B cell (primary cell): ENCODE measurements around the gene TBXAS1. TPM values are rescaled to one million over a fixed set of nuclear protein-coding genes. Genes with fewer than 3 reads are reported as not detected.

Experiments used
- ATAC-seq: fragments of 200-7000 bp; cut with Tn5 transposase; one replicate; pipeline ENCODE4 v1.10.0; 2021; ENCODE audit warnings: low read depth, mild to moderate bottlenecking, moderate number of reproducible peaks, moderate library complexity
- CTCF ChIA-PET: fragments of 350-600 bp; sonication (Branson Sonifier 250); formaldehyde crosslinking; loops from one replicate; lab custom pipeline; 2021; ENCODE audit warnings: antibody characterized with exemption, inconsistent platforms; lab: Charles Lee
- POLR2A ChIA-PET: fragments of 350-600 bp; sonication (Branson Sonifier 250); formaldehyde crosslinking; loops from one replicate; lab custom pipeline; 2021; ENCODE audit warnings: antibody characterized with exemption; lab: Charles Lee
- DNase-seq: peaks from one replicate; pipeline ENCODE4 v3.0.0; 2013
- H2AFZ ChIP-seq: 2 replicates; pipeline ENCODE4 v1.6.1; 2012; ENCODE audit warnings: mild to moderate bottlenecking, low read depth, low read length; ENCODE audit not compliant: insufficient read depth, poor library complexity, severe bottlenecking
- H3K27ac ChIP-seq, 2 donors: 1 replicate in 1 of 2; 2 replicates in 1 of 2; pipeline ENCODE4 v1.5.1; 2012 to 2013; ENCODE audit warnings: low read length in 2 of 2, mild to moderate bottlenecking in 2 of 2, moderate library complexity in 1 of 2
- H3K27me3 ChIP-seq, 4 experiments: fragments of 200-600 bp in 1 of 4; sonication (generic) in 1 of 4; replicated peaks in 1 of 4; 1 replicate in 2 of 4; 2 replicates in 2 of 4; pipeline versions ENCODE4 v1.6.1 to v1.7.0; 2013 to 2016; ENCODE audit warnings: low read length in 3 of 4, mild to moderate bottlenecking in 2 of 4, mixed read lengths in 1 of 4, moderate library complexity in 1 of 4; ENCODE audit not compliant: insufficient read depth in 4 of 4, control insufficient read depth in 3 of 4; ENCODE audit errors: control extremely low read depth in 1 of 4
- H3K36me3 ChIP-seq, 2 experiments: replicated peaks in 1 of 2; 1 replicate in 1 of 2; 2 replicates in 1 of 2; pipeline versions ENCODE4 v1.6.1 to v1.7.1; 2013; ENCODE audit warnings: low read length in 1 of 2; ENCODE audit not compliant: insufficient read depth in 2 of 2, control insufficient read depth in 1 of 2; ENCODE audit errors: control extremely low read depth in 1 of 2, extremely low read depth in 1 of 2
- H3K4me1 ChIP-seq, 2 donors: fragments of 200-600 bp in 1 of 2; sonication (generic) in 1 of 2; 1 replicate in 1 of 2; 2 replicates in 1 of 2; pipeline versions ENCODE4 v1.5.1 to v1.6.1; 2013 to 2017; ENCODE audit warnings: low read length in 2 of 2; ENCODE audit not compliant: control insufficient read depth in 2 of 2, insufficient read depth in 2 of 2
- H3K4me2 ChIP-seq: replicated peaks from 2 replicates; pipeline ENCODE3; 2012; ENCODE audit warnings: mild to moderate bottlenecking, low read depth, low read length; ENCODE audit not compliant: poor library complexity, severe bottlenecking
- H3K4me3 ChIP-seq, 5 experiments: fragments of 200-600 bp in 1 of 5; sonication (generic) in 1 of 5; 1 replicate in 3 of 5; 2 replicates in 2 of 5; pipeline versions ENCODE4 v1.5.1 to v1.7.0; 2011 to 2016; ENCODE audit warnings: low read length in 4 of 5, mild to moderate bottlenecking in 4 of 5, low read depth in 2 of 5, control low read depth in 1 of 5, moderate library complexity in 1 of 5; ENCODE audit not compliant: insufficient read depth in 1 of 5; ENCODE audit errors: control extremely low read depth in 1 of 5, extremely low read depth in 1 of 5
- H3K79me2 ChIP-seq: fragments of 200-600 bp; sonication (generic); one replicate; pipeline ENCODE4 v1.6.0; 2016; ENCODE audit warnings: low read length; ENCODE audit not compliant: control insufficient read depth, insufficient read depth
- H3K9ac ChIP-seq: fragments of 200-600 bp; sonication (generic); 2 replicates; pipeline ENCODE4 v1.6.1; 2017; ENCODE audit warnings: mild to moderate bottlenecking, low read length, moderate library complexity
- H3K9me3 ChIP-seq, 3 donors: one replicate each; pipeline versions ENCODE4 v1.6.1 to v1.7.1; 2013; ENCODE audit warnings: low read length in 2 of 3; ENCODE audit not compliant: control insufficient read depth in 2 of 3, insufficient read depth in 1 of 3; ENCODE audit errors: control extremely low read depth in 1 of 3
- H4K20me1 ChIP-seq: 2 replicates; pipeline ENCODE4 v1.6.0; 2012; ENCODE audit warnings: mild to moderate bottlenecking, low read length; ENCODE audit not compliant: insufficient read depth, control insufficient read depth, poor library complexity, severe bottlenecking
- H3K27ac Mint-ChIP-seq: one replicate; pipeline ENCODE4 v1.8.0; 2021; ENCODE audit warnings: mixed read lengths
- H3K27me3 Mint-ChIP-seq: one replicate; pipeline ENCODE4 v1.8.0; 2021; ENCODE audit warnings: mixed read lengths
- H3K4me1 Mint-ChIP-seq: one replicate; pipeline ENCODE4 v1.8.0; 2021; ENCODE audit warnings: mixed read lengths
- H3K4me3 Mint-ChIP-seq: one replicate; pipeline ENCODE4 v1.8.0; 2021; ENCODE audit warnings: mixed read lengths
- H3K9me3 Mint-ChIP-seq: one replicate; pipeline ENCODE4 v1.8.0; 2022; ENCODE audit warnings: mixed read lengths; ENCODE audit not compliant: insufficient read depth
- CTCF ChIP-seq: fragments of 200-600 bp; IDR thresholded peaks from one replicate; pipeline ENCODE4 v1.8.0; 2022; ENCODE audit warnings: antibody characterized with exemption, mild to moderate bottlenecking
- EZH2 ChIP-seq: IDR thresholded peaks from 2 replicates; pipeline ENCODE4 v1.6.1; 2012; ENCODE audit warnings: borderline replicate concordance, low read depth, mild to moderate bottlenecking, moderate library complexity, low read length; ENCODE audit not compliant: insufficient read depth, poor library complexity, severe bottlenecking
- WGBS: methylation state at CpG from one replicate; pipeline ENCODE4 v1.1.5; 2013; ENCODE audit warnings: missing lambda C conversion rate; ENCODE audit not compliant: insufficient coverage; 5-methylcytosine and 5-hydroxymethylcytosine counted together
- intact Hi-C: fragments of 100-400 bp; cut with micrococcal nuclease; formaldehyde crosslinking; loops from one replicate; pipeline ENCODE4 v1.10.0; 2022
- polyA plus RNA-seq: library from polyadenylated mRNA; depleted of rRNA; stranded (reverse); fragments of >200 nt; gene quantifications from 2 replicates; pipeline ENCODE4 v1.2.3, GENCODE V29; 2012
- total RNA-seq, 2 donors: library from RNA; stranded (reverse); fragments of 120-200 nt in 1 of 2; gene quantifications; 1 replicate in 1 of 2; 2 replicates in 1 of 2; pipeline versions ENCODE4 v1.2.3 to v1.2.4, GENCODE V29; 2013 to 2022

The TBXAS1 gene
- total and polyA plus RNA-seq, 2 donors (not counting 1 experiment from before 2014, with no cell fraction given) = 8.1 to 21.0 TPM

GRCh38 chr7:139866047-139866837, 37.2 kb downstream of the TBXAS1 start:
- Histone ChIP-seq H3K4me3 (no peak overlapping the region), H3K36me3 (no peaks in the 10 kb centered on the region), H3K27me3 (no peaks in the 10 kb centered on the region), H3K4me1 (peaks cover 2% of the 10 kb centered on the region in 2 donors), H4K20me1 (no peaks in the 10 kb centered on the region), H3K9me3 (peaks cover 0 to 5% (median 5%) of the 10 kb centered on the region in 3 donors), H2AFZ (no peak overlapping the region), H3K4me2 (no peak overlapping the region), H3K27ac (no peak overlapping the region), H3K79me2 (no peaks in the 10 kb centered on the region), H3K9ac (no peak overlapping the region)
- Mint-ChIP-seq H3K4me1 (peaks cover 1% of the 10 kb centered on the region), H3K27ac (no peak overlapping the region), H3K4me3 (no peak overlapping the region), H3K27me3 (peaks cover 4% of the 10 kb centered on the region), H3K9me3 (peaks cover 3% of the 10 kb centered on the region)
- DNase-seq (no peak), ATAC-seq (no peak)
- TF ChIP-seq CTCF = no peak
- TF ChIP-seq EZH2 = no peak
- intact Hi-C loops = no loop called here
- no CpG with 5 or more reads among the region's 7 CpGs for WGBS
- ChIA-PET POLR2A (no interaction called here), CTCF (interaction anchor here (0.7 kb wide), 1 partner anchor 221 kb away, joined by 5 read pairs; no protein-coding TSS in a partner anchor)

GRCh38 chr7:139867847-139868246, 38.8 kb downstream of the TBXAS1 start:
- Histone ChIP-seq H3K79me2 (no peaks in the 10 kb centered on the region), H3K4me3 (no peak overlapping the region), H3K9me3 (peaks cover 0 to 5% (median 5%) of the 10 kb centered on the region in 3 donors), H3K4me2 (no peak overlapping the region), H3K36me3 (no peaks in the 10 kb centered on the region), H4K20me1 (no peaks in the 10 kb centered on the region), H3K27ac (no peak overlapping the region), H3K4me1 (no peaks in the 10 kb centered on the region), H3K9ac (no peak overlapping the region), H3K27me3 (no peaks in the 10 kb centered on the region), H2AFZ (no peak overlapping the region)
- intact Hi-C loops = no loop called here
- ChIA-PET POLR2A (no interaction called here), CTCF (no interaction called here)
- WGBS = 93% methylated on average over 6 of the region's 8 CpGs
- DNase-seq (no peak), ATAC-seq (no peak)
- TF ChIP-seq EZH2 (no peak), CTCF (no peak)
- H3K27me3 Mint-ChIP-seq = peaks cover 4% of the 10 kb centered on the region
- H3K4me3 Mint-ChIP-seq = no peak overlapping the region
- peaks cover 3% of the 10 kb centered on the region for H3K9me3 Mint-ChIP-seq
- no peak overlapping the region for H3K27ac Mint-ChIP-seq
- H3K4me1 Mint-ChIP-seq = no peaks in the 10 kb centered on the region
